Measurements from ENCODE around the gene SMAD6.

Gene SMAD6

DNA sequence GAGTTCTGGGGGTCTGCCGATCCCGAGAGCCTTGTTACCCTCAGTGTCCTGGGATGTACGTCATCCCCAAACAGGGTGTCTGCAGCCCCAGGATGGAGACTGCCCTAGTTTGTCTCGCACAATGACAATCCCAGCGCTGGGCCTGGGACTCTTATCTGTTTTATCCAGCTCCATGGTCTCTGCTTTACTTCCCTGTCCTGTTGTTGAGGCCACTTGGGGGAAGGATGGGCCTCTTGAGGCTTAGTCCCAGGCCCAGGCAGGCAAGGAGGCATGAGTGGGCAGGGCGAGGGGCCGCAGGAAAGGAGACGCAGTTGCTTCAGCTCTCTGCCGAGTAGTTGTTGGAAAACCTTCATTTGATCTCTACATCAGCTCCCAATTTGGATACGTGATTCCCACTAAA, 17.4 kb downstream of the SMAD6 start:
- TF ChIP-seq, protein P1, sequence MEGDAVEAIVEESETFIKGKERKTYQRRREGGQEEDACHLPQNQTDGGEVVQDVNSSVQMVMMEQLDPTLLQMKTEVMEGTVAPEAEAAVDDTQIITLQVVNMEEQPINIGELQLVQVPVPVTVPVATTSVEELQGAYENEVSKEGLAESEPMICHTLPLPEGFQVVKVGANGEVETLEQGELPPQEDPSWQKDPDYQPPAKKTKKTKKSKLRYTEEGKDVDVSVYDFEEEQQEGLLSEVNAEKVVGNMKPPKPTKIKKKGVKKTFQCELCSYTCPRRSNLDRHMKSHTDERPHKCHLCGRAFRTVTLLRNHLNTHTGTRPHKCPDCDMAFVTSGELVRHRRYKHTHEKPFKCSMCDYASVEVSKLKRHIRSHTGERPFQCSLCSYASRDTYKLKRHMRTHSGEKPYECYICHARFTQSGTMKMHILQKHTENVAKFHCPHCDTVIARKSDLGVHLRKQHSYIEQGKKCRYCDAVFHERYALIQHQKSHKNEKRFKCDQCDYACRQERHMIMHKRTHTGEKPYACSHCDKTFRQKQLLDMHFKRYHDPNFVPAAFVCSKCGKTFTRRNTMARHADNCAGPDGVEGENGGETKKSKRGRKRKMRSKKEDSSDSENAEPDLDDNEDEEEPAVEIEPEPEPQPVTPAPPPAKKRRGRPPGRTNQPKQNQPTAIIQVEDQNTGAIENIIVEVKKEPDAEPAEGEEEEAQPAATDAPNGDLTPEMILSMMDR (IDR thresholded peaks at IDR 0.05) = no peak

DNA sequence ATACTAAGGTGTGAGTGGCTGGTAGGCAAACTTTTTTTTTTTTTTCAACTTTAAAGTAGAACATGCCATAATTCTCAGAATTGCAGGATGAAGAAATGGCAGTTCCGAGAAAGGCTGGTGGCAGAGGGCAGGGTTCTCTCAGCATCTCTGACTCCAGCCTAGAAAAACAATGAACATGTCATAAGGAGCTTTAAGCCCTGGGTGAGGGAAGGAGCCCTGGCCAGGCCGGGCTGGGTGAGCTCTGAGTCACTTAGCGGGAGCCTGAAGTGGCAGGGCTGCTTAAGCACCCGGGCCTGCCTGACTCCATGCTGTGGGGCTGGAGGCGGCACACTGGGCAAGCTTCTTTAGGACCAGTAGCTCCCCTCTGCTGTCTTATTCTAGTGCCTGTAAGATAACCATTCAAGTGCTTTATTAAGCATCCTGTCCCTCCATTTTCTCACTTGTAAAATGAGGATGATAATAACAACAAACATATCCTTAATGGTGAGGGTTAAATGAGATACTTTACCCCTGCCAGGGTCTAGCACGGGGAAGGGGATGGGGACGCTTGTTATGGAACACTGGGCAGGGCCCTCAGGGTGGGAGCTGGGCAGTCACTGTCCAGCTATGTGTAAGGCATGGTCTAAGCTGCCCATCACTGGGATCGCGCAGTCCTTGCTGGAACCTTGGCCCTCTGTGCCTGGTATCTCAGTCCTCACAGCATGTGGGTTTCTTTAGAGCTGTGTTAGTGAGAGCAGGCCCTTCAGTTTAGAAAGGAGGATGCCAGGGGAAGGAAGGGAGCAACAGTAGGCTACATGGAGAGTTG, 18.4 kb downstream of the SMAD6 start:
- TF ChIP-seq, protein P1 (IDR thresholded peaks at IDR 0.05) = no peak

DNA sequence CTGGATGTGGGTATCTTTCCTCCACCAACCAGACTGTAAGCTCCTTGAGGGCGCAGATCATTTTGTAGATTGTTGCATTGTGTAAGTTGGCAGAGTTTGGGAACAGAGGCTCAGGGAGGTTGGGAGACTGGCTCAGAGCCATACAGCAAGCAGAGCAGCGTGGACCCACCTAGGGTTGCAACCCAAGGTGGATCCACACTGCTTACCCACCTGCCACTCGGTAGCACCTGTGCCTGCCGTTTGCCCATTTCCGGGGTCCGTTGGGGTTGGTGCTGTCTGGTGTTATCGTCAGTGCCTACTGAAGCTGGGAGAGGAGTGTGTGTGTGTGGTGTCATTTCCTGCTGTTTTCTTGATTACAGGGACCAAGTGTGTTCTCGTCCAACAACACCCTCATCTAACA, 19.0 kb downstream of the SMAD6 start:
- TF ChIP-seq, protein P1 (IDR thresholded peaks at IDR 0.05) = no peak

DNA sequence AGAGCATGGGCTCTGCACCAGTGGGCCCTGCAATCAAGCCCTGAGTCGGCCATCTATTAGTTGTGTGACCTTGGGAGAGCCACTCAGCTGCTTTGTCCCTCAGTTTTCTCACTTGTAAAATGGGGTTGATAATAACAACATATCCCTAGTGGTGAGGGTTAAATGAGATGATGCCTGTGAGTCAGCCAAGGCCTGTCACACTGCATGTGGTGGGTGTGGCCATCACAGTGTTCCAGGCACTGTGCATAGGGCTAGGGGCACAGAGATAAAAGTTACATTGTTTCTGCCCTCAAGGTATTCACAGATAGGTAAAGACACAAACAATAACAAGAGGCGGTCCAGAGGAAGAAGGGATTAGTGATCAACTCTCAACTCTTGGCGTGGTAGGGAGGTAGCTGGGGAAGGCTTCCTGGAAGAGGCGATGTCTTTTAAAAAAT, 19.5 kb downstream of the SMAD6 start:
- TF ChIP-seq, protein P1 (IDR thresholded peaks at IDR 0.05) = no peak

DNA sequence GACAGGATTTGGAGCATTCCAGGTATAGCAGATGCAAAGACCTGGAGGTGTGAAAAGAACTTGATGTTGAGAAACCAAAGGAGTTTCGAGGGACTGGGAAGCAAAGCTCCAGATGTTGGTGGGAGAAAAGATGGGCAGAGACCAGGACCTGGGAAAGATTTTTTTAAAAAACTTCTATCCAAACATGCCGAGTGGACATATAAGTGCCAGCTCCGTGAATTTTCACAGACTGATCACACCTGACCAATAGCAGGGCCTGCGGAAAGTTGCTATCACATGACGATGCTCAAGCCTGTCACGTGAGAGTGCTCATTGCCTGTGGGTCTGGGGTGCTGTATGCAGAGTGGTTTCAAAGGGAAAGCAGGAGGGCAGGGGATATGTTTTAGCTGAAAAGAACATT, 19.9 kb downstream of the SMAD6 start:
- TF ChIP-seq, protein P1 (IDR thresholded peaks at IDR 0.05) = no peak

DNA sequence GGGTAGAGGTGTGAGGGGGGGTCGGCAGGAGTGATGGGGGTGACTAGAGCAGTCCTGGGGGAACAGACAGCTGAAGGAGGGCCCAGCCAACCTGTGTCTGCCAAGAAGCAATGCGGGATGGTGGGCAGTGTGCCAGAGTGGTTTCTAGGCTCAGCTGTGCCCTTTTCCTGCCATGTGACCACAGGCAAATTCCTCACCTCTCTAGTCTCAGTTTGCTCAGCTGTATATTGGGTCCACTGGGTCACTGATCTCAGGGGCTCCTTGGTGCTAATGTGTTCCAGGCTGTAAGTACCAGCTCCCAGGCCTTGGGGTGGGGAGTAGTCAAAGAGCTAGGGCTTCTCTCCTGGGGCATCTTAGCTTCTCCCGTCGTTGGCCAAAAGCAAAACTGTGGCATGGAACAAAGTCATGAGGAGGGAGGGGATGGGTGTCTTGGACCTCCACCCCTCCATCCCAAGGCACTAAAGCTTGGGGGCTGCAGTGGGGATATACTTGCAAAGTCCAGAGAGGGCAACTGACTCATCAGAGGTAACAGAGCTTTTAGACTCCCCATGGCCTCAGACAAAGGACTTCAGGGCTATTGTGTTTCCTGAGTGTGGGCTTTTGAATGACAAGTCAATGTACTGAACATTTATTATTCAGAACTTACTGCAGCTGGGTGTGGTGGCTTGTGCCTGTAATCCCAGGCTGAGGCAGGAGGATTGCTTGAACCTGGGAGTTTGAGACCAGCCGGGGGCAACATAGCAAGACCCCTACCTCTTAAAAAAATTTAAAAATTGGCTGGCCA, 20.9 kb downstream of the SMAD6 start:
- TF ChIP-seq, protein P1 (IDR thresholded peaks at IDR 0.05) = no peak

DNA sequence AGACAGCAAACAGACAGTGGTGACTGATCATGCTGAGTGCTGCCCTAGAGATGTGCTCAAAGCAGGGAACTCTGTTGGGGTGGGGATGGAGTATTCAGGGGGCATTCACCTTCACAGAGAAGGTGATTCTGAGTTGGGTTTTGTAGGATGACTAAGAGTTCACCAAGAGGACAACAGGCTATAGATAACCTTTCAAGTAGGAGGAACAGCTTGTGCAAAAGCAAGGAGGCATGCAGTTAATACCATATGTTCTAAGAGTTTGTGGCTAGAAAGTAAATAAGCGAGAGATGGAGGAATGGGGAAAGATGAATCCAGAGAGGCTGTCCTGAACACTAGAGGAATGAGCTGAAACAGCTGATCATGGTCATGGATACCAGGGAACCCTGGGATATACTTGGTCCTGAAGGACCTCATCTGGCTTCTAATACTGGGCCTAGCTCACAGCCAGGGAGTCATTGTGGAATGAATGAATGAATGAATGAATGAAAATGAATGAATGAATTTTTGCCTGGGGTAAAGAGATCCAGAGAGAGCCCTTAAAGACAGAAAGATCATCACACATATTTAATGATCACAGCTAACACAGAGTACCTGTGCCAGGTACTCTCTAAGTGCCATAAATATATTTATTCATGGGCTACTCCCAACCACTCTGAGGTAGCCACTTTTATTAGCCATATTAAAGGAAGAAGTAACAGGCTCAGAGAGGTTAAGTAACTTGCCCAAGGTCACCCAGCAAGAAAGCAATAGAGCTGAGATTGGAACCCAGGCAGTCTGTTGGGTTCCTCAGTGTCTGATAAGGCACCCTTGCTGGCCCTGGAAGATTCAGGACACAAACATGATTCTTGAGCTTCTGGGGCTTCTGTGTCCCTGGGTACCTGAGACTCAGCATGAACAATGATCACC, 22.0 kb downstream of the SMAD6 start:
- TF ChIP-seq, protein P1 (IDR thresholded peaks at IDR 0.05) = no peak

Data from LNCAP (cell line).